Measurements from ENCODE around the gene BNIP1.

The BNIP1 gene

DNA sequence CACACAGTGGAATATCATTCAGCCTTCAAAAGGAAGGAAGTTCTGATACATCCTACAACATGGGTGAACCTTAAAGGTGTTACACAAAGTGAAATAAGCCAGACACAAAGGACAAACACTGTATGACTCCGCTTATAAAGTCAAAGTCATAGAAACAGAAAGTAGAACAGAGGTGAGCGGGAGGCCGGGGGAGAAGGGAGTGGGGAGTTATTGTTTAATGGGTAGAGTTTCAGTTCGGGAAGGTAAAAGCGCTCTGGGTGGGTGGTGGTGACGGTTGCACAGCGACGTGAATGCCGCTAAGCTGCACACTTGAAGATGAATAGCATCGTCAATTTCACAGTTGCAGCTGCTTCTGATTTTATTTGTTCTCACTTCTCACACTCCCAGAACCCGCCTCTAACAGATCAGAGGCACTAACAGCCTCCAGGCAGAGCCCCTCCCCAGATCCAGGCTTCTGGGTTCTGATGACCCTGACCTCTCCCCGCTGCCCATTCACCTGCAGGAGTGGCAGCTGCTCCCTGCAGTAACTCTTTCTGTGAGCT, 34.1 kb downstream of the BNIP1 start:
- no peak overlapping the region for H3K4me3 ChIP-seq (ENCODE audit: low read depth, low read length)
- in situ Hi-C loops (cut with HindIII; ENCODE audit: low sequenced_read_pairs) = no loop called here
- DNase-seq (ENCODE audit: low read depth) = no peak
- TF ChIP-seq, protein P1, sequence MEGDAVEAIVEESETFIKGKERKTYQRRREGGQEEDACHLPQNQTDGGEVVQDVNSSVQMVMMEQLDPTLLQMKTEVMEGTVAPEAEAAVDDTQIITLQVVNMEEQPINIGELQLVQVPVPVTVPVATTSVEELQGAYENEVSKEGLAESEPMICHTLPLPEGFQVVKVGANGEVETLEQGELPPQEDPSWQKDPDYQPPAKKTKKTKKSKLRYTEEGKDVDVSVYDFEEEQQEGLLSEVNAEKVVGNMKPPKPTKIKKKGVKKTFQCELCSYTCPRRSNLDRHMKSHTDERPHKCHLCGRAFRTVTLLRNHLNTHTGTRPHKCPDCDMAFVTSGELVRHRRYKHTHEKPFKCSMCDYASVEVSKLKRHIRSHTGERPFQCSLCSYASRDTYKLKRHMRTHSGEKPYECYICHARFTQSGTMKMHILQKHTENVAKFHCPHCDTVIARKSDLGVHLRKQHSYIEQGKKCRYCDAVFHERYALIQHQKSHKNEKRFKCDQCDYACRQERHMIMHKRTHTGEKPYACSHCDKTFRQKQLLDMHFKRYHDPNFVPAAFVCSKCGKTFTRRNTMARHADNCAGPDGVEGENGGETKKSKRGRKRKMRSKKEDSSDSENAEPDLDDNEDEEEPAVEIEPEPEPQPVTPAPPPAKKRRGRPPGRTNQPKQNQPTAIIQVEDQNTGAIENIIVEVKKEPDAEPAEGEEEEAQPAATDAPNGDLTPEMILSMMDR (IDR thresholded peaks at IDR 0.05; ENCODE audit: low read depth, low read length, missing control alignments) = no peak

GRCh38 chr5:173180331-173180730, 36.0 kb downstream of the BNIP1 start:
- in situ Hi-C loops (cut with HindIII; ENCODE audit: low sequenced_read_pairs) = no loop called here
- DNase-seq (ENCODE audit: low read depth) = peak; percentile 16
- H3K4me3 ChIP-seq (ENCODE audit: low read depth, low read length) = no peak overlapping the region
- TF ChIP-seq, protein P1 (IDR thresholded peaks at IDR 0.05; ENCODE audit: low read depth, low read length, missing control alignments) = no peak

- H3K4me3 ChIP-seq (ENCODE audit: low read depth, low read length) = no peak overlapping the region
- TF ChIP-seq, protein P1 (IDR thresholded peaks at IDR 0.05; ENCODE audit: low read depth, low read length, missing control alignments) = no peak
- in situ Hi-C loops (cut with HindIII; ENCODE audit: low sequenced_read_pairs) = no loop called here
- DNase-seq (ENCODE audit: low read depth) = no peak
These were observed 42.9 kb downstream of the BNIP1 start for GRCh38 chr5:173187054-173187743.

- TF ChIP-seq, protein P1 (IDR thresholded peaks at IDR 0.05; ENCODE audit: low read depth, low read length, missing control alignments) = no peak
- no peak overlapping the region for H3K4me3 ChIP-seq (ENCODE audit: low read depth, low read length)
- DNase-seq (ENCODE audit: low read depth) = no peak
These were observed 43.9 kb downstream of the BNIP1 start for GRCh38 chr5:173188280-173188679.

GRCh38 chr5:173191015-173191414, 46.7 kb downstream of the BNIP1 start:
- TF ChIP-seq, protein P1 (IDR thresholded peaks at IDR 0.05; ENCODE audit: low read depth, low read length, missing control alignments) = no peak
- in situ Hi-C loops (cut with HindIII; ENCODE audit: low sequenced_read_pairs) = no loop called here
- DNase-seq (ENCODE audit: low read depth) = no peak

More at GRCh38 chr5:173188280-173188679, 43.9 kb downstream of the BNIP1 start:
- in situ Hi-C loops (cut with HindIII; ENCODE audit: low sequenced_read_pairs) = no loop called here

GRCh38 chr5:173191561-173191960, 47.2 kb downstream of the BNIP1 start:
- DNase-seq (ENCODE audit: low read depth) = no peak
- TF ChIP-seq, protein P1 (IDR thresholded peaks at IDR 0.05; ENCODE audit: low read depth, low read length, missing control alignments) = no peak
- no peak overlapping the region for H3K4me3 ChIP-seq (ENCODE audit: low read depth, low read length)
- in situ Hi-C loops (cut with HindIII; ENCODE audit: low sequenced_read_pairs) = no loop called here

More at GRCh38 chr5:173191015-173191414, 46.7 kb downstream of the BNIP1 start:
- no peak overlapping the region for H3K4me3 ChIP-seq (ENCODE audit: low read depth, low read length)

Measured in astrocyte of the cerebellum (primary cell).